Renal cortical epithelial cell (primary cell): ENCODE results near the gene SLC38A2. TPM values are rescaled to one million over a fixed set of nuclear protein-coding genes. Genes with fewer than 3 reads are reported as not detected.

ENCODE experiments used
- DNase-seq: peaks from one replicate; pipeline ENCODE4 v3.0.0-alpha.2; 2011; ENCODE audit warnings: low read depth
- total RNA-seq: library from RNA; depleted of rRNA; stranded (reverse); fragments of >200 nt; gene quantifications from 2 replicates; pipeline ENCODE4 v1.2.3, GENCODE V29; 2014

SLC38A2 gene
- total RNA-seq, 1 donor from 2014 or later, result 259 TPM

- DNase-seq, result no peak
Measured at GRCh38 chr12:46318037-46318436, 54.5 kb downstream of the SLC38A2 start.

Other genes with a start within 250 kb of the SLC38A2 start
- gene SLC38A1, start 103.7 kb downstream of the SLC38A2 start, total RNA-seq, result 173 and 228 TPM in 2 replicates